GM12873 (cell line): ENCODE results near the gene FXR2.

Source experiments
- CTCF ChIP-seq: IDR thresholded peaks from 2 replicates; pipeline ENCODE4 v1.5.1; 2012; ENCODE audit warnings: low read depth, mild to moderate bottlenecking, moderate library complexity, low read length, control low read depth; ENCODE audit not compliant: insufficient read depth; ENCODE audit errors: missing control alignments

FXR2 gene

GRCh38 chr17:7544911-7545310 lies 69.8 kb downstream of the FXR2 start:
- TF ChIP-seq CTCF: no peak
